GM21360 (cell line): ENCODE data around the gene MAP10.

Experiments used
- ATAC-seq: cut with Tn5 transposase; IDR thresholded peaks from one replicate; pipeline ENCODE4 v1.9.1; 2021; ENCODE audit warnings: mild to moderate bottlenecking, moderate library complexity; ENCODE audit not compliant: unreplicated experiment

Gene MAP10

DNA sequence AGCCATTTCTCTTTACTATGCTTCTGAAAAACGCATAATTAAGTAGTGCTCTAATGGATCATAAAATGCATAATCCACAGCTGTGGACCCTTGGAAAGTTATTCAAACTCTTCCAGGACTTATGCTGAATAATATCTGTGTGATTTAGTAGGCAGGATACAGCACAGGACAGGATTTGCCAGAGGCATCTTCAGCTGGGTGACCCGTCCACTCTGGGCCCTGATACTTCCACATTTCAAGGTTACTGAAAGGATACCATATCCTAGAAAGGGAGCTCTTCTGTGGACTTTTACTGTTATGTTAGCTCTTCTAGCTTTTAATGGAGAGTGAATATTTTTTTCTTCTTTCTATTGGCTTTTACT, 49.6 kb downstream of the MAP10 start:
- no peak for ATAC-seq

- no peak for ATAC-seq
These were observed 51.3 kb downstream of the MAP10 start for GRCh38 chr1:232856541-232856940.
